GM18508 (cell line): Measurements from ENCODE around the gene ATG10.
"Not testable (repeated sequence)": the region's sequence is repeated elsewhere in the genome, so short reads cannot be mapped to it uniquely, and the experiment has no call there.

Source experiments
- ATAC-seq: cut with Tn5 transposase; IDR thresholded peaks from one replicate; pipeline ENCODE4 v1.9.1; 2021; ENCODE audit warnings: moderate number of reproducible peaks; ENCODE audit not compliant: insufficient read depth, unreplicated experiment

The ATG10 gene

DNA sequence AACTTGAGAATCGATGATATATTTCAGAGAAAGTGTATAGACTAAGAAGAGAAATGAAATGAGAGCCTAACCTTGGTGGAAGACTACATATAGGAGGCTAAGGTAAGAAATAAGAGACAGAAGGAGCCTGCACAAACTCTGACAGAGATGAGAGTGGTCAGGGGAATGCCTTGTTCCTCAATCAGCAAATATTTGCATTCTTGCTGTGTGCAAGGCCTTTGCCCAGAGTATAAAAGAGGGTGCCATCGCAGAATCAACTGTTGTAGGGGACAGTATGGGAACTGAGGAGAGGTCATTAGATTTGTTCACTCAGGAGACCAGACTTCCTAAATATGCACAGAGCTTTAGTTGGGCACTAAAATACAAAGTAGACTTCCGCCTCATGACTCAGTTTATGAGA is 137.2 kb downstream of the ATG10 start:
- no peak for ATAC-seq

GRCh38 chr5:82109915-82110314 is 138.1 kb downstream of the ATG10 start:
- not testable (repeated sequence) for ATAC-seq

DNA sequence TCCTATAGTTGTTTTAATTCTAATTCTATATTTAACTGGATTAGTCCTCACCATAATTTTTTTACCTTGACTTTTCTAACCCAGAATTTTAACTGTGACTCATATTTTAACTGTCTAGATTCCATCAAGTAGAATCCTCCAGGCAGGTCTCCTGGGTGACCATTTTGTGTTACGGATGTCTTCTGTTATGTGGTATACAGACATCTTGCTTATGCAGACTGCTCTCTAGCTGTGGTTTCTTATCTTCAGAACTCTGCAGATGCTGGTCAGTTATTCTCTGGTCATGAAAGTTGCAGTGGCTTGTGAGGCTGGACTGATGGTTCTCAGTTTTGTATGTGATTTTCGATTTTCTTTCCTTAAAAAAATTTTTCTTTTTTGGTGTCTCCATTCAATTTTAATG is 139.4 kb downstream of the ATG10 start:
- no peak for ATAC-seq

DNA sequence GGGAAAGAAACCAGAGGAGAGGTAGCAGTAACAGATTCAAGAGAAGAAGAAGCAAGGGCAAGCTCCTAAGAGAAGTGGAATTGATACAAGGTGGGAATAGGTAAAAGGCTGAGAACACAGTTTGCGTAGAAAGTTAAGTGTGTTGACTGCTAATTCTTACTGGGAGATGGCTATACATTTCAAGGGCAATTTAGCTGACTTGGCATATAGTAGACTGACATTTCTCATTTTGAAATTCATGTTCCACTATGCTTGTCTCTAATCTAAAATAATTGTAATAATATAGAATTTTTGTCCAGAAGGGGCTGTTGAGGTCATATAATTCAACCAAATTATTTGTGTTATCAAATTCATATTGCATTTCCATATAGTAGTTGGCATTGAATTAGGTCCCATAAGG is 144.0 kb downstream of the ATG10 start:
- no peak for ATAC-seq

DNA sequence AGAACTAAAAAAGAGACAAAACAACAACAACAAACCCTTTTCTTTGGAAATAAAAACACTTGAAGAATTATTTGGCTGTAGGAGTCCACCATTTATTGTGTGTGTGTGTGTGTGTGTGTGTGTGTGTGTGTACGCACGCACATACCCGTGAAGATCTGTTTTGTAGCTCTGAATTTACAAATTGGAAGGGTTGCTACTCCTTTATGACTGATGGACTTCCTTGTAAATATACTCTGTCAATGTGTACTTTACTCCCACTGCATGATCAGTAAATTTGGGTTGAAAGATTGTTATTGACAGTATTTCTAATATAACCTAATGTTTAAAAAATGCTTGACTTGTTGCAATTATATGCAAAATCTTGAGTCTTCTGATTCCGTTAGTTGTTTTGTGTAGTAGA is 148.1 kb downstream of the ATG10 start:
- ATAC-seq: no peak

- ATAC-seq: no peak
These were observed 158.0 kb downstream of the ATG10 start for GRCh38 chr5:82129723-82130285.

DNA sequence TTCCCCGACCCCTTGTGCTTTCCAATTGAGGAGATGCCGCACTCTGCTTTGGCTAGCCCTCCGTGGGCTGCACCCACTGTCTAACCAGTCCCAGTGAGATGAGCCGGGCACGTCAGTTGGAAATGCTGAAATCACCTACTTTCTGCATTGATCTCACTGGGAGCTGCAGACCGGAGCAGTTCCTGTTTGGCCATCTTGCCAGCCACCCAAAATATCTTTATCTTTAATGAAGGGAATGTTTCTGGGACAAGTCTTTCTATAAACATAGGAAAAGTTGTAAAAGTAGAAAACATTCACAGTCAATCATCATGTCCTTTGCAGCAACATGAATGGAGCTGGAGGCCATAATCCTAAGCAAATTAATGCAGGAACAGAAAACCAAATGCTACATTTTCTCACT is 158.8 kb downstream of the ATG10 start:
- ATAC-seq: no peak

DNA sequence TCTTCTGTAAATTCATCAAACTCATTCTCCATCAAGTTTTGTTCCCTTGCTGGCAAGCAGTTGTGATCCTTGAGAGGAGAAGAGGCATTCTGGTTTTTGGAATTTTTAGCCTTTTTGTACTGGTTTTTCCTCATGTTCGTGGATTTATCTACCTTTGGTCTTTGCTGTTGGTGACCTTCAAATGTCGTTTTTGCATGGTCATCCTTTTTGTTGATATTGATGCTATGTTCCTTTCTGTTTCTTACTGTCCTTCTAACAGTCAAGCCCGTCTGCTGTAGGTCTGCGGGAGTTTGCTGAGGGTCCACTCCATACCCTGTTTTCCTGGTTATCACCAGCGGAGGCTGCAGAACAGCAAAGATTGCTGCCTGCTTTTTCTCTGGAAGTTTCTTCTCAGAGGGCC is 165.4 kb downstream of the ATG10 start:
- ATAC-seq: no peak

GRCh38 chr5:82139837-82140236 is 168.0 kb downstream of the ATG10 start:
- not testable (repeated sequence) for ATAC-seq

- no peak for ATAC-seq
These were observed 170.5 kb downstream of the ATG10 start for GRCh38 chr5:82142217-82142841.

- no peak for ATAC-seq
These were observed 171.2 kb downstream of the ATG10 start for GRCh38 chr5:82142928-82143577.

GRCh38 chr5:82147860-82148573 is 176.2 kb downstream of the ATG10 start:
- no peak for ATAC-seq

DNA sequence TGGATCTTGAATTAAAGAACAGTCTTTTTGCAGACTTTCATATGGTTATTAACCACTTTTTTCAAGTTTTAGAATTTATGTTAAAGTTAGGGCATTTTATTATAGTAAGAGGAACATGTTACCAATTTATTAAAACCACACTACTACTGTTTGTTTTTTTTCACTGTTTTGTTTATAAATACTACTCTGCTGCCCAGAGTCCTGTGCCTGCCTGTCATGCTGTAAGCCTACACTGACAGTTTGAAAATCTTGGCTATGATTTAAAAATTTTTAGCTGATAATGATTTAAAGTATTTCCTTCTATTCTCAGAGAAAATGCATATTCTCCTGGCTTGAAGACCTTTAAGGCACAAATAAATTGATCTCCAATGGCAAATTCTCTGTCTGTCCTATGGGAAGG is 177.6 kb downstream of the ATG10 start:
- no peak for ATAC-seq

GRCh38 chr5:82150559-82150958 is 178.7 kb downstream of the ATG10 start:
- ATAC-seq: no peak

- ATAC-seq: no peak
These were observed 179.4 kb downstream of the ATG10 start for GRCh38 chr5:82151204-82151603.

GRCh38 chr5:82151662-82152061 is 179.8 kb downstream of the ATG10 start:
- no peak for ATAC-seq

- no peak for ATAC-seq
These were observed 181.2 kb downstream of the ATG10 start for GRCh38 chr5:82152978-82153481.

DNA sequence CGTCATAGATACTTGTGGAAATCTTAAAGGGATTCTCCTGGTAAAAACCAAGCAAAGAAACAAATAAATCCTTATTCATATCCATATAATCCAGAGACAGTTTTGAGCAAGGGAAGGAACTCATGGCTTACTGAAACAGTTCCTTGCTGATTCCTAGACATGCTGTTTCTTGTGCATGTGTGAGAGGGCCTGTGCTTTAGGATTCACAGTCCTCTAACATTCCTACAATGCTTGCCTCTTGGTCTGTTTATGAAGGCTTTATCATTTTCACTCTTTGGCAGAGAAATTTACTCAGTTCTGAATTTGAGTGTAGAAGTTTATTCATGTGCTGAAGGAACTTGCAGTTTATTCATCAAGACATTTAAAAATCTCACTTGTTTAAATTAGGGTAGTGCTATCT is 183.0 kb downstream of the ATG10 start:
- ATAC-seq: no peak

DNA sequence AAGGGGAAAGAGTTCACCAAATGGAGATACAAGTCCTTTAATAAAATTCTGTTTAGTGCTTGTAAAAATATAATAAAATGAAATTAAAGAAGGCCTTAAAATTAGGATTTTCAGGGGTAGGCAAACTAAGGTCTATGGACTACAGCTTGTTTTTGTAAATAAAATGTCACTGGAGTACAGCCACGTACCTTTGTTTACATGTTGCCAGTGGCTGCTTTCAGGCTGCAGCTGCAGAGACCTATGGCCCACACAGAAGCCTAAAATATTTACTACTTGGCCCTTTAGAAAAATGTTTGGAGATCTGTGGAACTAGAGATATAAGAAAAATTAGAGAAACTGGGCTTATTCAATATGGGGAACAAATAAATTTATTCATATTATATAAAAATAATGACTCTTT is 183.5 kb downstream of the ATG10 start:
- no peak for ATAC-seq

DNA sequence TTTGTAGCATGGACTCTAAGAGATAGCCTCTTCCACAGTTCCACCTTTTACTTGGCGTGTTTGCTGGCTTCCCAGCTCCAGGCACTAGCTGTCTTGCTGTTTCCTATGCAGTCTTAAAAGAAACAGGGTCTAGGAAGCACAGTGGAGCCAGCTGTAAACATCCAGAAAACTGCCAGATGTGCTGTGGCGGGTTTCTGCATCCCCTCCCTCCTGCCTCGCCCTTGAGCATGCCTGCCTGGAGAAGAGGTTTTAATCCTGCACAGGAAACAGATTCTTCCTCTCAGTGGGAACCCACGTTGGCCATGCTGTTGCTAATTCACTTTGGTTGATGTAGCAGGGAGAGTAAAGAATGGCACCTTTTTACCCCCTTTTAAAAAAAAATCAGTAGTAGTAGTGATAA is 185.1 kb downstream of the ATG10 start:
- ATAC-seq: no peak

DNA sequence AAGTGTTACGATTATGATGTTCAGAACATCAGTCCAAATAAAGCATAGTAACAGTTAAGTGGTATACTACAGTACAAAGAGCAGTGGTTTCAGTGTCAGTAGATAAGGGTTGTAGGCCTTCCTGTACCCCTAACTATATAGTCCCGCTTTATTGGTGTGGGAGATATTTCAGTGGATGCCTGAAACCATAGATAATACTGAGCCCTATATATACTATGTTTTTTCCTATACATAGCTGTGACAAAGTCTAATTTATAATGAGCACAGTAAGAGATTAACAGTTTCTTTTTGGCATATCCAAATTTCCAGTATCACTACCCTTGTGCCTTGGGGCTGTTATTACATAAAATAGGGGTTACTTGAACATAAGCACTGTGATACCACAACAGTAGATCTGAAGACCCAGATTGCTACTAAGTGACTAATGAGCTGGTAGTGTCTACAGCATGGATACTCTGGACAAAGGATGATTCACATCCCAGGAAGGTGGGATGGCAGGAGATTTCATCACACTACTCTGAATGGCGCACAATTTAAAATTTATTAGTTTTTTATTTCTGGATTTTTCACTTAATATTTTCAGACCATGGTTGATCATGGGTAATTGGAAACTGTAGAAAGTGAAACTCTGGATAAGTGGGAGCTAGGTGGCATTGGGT is 187.1 kb downstream of the ATG10 start:
- ATAC-seq: no peak
